GM08714 (cell line): ENCODE results near the gene CHST1.

ENCODE experiments used
- H3K4me3 ChIP-seq: fragments of 200-500 bp; sonication (Bioruptor generic); 2 replicates; pipeline ENCODE4 v1.5.1; 2014; ENCODE audit warnings: mild to moderate bottlenecking, low read length, inconsistent platforms
- ZNF274 ChIP-seq: IDR thresholded peaks from 2 replicates; pipeline ENCODE4 v1.6.1; 2012; ENCODE audit warnings: mild to moderate bottlenecking, low read depth, low read length

The CHST1 gene

DNA sequence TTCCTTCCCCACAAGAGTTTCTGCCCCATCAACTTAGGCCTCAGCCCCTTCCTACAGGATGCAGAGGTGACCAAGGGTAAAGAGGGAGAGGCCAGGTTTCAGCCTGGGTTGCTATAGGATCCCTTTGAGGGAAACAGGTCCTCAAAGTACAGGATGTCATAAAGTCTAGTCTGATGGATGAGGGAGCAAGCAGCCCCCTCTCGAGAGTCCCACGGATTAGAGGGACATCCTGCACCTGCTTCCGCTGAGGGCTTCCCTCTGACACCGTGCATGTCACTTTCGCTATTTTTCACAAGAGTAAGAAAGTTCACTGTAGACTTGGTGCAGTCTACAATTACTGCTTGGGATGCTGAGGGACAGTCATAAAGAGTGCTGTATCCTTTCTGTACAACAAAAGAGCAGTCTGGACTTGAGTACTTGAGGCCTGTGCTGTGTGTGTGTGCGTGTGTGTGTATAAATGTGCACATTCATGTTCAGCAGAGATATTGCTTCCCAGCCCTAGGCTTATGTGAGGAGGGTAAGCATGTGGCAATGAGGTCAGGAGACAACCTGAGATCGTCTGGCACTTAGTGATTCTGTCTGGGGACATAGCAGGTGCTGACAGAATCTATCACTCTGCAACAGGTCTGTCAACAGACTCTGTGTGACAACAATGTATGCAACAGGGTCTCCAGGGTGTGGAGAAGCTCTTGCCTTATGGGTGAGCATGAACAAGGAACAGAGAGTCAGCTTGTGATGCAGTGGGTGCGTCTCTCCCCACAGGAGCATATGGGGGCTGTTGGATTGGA, 18.0 kb upstream of the CHST1 start:
- H3K4me3 ChIP-seq: no peak overlapping the region
- no peak for TF ChIP-seq ZNF274

GRCh38 chr11:45679806-45680205, 14.4 kb upstream of the CHST1 start:
- TF ChIP-seq ZNF274: no peak
- H3K4me3 ChIP-seq: no peak overlapping the region

GRCh38 chr11:45678976-45679375, 13.6 kb upstream of the CHST1 start:
- no peak for TF ChIP-seq ZNF274
- H3K4me3 ChIP-seq: no peak overlapping the region

DNA sequence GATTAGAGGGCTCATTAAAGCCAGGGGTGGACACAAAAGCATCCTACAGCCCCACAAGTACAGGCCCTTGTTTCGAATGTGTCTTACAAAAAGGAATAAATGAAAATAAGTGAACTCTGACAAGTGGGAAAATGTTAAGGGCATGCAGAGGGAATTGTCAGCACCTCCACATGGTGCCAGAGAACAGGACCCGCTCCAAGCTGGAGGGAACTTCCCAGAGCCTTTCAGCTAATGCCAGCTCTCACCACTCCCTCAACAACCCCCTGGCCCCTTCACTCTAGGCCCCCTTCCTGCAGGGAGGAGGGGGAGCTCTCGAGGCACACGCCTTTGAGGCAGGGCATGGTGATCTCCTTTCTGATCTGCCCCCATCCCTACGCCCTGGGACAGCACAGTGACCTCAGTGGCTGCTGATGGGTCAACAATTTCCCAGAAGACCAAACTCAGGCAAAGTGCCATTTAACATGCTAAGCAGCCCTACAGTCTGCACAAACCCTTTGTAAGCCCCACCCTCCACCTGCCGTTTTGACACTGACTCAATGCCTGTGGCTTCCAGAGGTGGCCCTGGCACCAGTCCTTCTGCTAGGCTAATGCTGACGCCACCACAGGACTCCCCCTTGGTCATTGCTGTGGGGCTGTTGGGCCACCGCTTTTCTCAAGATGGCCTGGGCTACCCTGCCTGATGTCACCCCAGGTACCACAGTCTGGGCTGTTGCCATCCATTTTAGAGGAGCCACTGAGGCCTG, 12.5 kb upstream of the CHST1 start:
- no peak overlapping the region for H3K4me3 ChIP-seq

GRCh38 chr11:45676522-45677095, 11.2 kb upstream of the CHST1 start:
- no peak for TF ChIP-seq ZNF274
- no peak overlapping the region for H3K4me3 ChIP-seq

More for the DNA sequence above, 12.5 kb upstream of the CHST1 start:
- no peak for TF ChIP-seq ZNF274

DNA sequence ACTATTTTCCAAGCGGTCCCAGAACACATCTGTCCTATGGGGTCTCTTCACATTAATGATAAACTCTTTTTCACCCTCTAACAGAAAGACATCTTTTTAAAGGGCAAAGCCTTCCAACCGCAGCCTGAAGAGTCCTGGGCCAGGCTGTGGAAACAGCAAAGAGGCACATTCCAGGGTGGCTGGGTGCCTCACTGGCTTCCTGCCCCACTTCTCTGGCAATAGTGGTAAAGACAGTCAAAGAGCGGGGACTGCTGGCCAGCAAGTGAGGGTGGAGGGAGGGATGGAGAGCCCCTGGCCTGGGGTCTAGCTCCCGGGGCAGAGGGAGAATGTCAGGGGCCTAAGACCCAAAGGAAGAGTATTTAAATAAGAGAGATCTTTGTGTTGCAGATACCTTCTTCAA, 10.2 kb upstream of the CHST1 start:
- no peak overlapping the region for H3K4me3 ChIP-seq
- no peak for TF ChIP-seq ZNF274

GRCh38 chr11:45674481-45675190, 9.2 kb upstream of the CHST1 start:
- no peak overlapping the region for H3K4me3 ChIP-seq
- TF ChIP-seq ZNF274: no peak

DNA sequence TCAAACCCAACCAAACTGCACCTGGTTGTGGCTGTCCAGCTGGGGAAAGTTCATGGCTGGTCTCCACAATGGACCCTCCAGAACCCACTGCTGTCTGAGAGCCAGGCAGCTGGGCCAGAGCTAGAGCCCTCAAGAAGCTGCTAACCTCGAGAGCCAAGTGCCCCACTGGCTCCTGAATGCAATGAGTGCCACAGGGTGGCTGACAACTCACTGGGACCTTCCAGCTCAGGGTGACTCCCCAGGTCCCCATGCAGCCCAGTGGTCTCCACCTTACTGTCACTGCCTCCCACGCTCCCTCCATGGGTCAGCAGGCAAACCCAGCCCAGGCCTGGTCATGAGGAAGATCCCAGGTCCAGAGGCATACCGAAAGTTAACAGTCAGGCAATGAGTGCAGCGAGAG, 8.0 kb upstream of the CHST1 start:
- TF ChIP-seq ZNF274: no peak

DNA sequence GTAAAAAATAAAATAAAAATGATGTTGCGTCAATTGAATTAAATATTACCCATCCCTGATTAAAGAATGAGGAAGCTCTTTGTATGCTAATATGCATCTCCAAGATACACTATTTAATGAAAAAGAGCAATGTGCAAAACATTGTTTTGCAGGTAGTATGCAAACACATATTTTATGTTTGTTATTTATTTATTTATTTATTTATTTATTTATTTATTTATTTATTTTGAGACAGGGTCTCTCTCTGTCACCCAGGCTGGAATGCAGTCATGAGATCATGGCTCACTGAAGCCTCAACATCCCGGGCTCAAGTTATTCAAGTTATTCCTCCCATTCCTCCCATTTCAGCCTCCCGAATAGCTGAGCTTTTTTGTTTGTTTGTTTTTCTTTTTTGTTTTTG, 7.2 kb upstream of the CHST1 start:
- no peak overlapping the region for H3K4me3 ChIP-seq
- TF ChIP-seq ZNF274: no peak

More for the DNA sequence above, 8.0 kb upstream of the CHST1 start:
- no peak overlapping the region for H3K4me3 ChIP-seq

- no peak for TF ChIP-seq ZNF274
- no peak overlapping the region for H3K4me3 ChIP-seq
Observed at GRCh38 chr11:45671246-45672171, 6.1 kb upstream of the CHST1 start.

DNA sequence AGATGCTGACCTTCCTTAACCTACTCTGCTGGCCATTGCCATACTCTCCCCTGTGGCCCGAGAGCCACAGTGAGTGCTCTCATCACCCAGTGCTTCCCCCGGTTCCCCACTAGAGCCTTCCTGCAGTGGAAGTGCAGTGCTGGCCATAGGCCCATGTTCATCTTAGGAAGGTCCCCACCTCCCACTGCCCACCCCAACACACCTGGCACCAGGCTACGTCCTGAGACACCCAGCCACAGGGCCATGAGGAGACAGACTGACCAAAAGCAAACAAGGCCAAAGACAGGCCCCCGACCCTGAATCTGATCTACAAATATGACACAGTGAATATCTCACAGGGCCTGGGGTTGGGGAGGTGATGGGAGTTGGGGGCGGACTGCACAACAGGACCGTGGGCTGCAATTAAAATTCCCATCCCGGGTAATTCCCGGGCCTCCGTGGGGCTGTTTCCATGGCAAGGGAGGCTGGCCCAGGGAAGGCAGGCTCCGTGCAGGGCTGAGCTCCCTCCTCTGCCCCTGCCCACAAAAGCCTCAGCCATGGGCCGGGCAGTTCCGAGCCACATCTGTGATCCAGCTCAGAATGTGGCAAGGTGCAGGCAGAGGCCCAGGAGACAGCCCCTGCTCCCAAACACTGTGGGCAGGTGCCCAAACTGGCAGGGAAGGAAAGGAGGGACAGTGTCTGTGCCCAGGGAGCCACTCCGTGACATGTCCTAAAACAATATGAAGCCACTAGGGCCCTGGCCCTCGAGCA, 5.1 kb upstream of the CHST1 start:
- TF ChIP-seq ZNF274: no peak

GRCh38 chr11:45669956-45670355, 4.5 kb upstream of the CHST1 start:
- TF ChIP-seq ZNF274: no peak
- no peak overlapping the region for H3K4me3 ChIP-seq

More for the DNA sequence above, 5.1 kb upstream of the CHST1 start:
- no peak overlapping the region for H3K4me3 ChIP-seq

DNA sequence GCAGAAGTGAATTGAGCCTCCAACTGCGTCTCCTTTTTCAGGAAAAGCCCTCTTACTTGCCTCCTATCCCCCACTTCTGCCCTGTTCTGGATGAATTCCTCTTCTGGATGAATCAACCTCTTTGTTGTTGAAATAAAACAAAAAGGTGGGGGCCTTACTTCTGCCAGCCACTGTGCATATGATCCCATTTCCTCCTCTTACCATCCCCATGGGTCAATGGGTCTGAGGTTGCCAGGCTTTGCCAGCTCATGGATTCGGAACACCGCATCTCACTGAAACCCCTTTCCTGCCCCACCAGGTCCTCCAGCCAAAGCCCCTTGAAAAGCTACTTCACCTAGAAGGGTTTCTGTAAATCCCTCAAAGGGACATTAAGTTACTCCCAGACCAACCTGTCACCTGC, 3.7 kb upstream of the CHST1 start:
- no peak overlapping the region for H3K4me3 ChIP-seq
- TF ChIP-seq ZNF274: no peak
